ENCODE data around the gene VPS13A. TPM values are rescaled to one million over a fixed set of nuclear protein-coding genes. Genes with fewer than 3 reads are reported as not detected.
A peak's percentile ranks its signal among the peaks of the same experiment; 100 is the strongest.

The VPS13A gene
- total RNA-seq, 1 experiment from 2014 or later: 52.8 TPM

DNA sequence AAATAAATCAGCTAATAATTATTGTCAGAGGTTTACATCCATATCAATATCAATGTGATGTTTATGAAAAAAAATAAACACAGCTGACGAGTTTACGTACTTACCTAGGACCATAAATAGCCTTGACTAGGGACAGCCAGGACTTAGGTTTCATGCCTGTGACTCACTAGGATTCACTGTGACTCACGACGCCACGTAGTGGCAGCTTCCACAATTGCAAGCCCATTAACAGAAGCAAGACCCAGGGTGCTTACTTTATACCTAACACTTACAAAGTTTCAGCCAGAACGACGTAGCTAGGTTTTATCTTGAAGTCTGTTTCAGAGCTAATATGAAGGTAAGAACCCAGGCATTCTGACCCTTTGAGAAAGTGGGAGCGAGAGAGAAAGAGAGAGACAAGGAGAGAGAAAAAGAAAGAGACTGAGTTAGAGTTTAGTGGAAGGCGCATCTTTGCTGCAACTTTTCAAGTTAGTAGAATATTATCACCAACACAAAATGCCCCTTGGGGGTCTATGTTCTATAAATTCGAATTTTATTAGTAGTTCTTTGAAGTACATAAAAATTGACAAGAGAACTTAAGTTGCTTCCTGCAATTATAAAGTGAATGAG, 279.6 kb downstream of the VPS13A start (continued):
- no peak for TF ChIP-seq ELF1 (IDR thresholded peaks at IDR 0.05; ENCODE audit: borderline replicate concordance, low read depth)
- TF ChIP-seq SP1 (IDR thresholded peaks at IDR 0.05; ENCODE audit: low read depth): no peak
- TF ChIP-seq ZNF274 (IDR thresholded peaks at IDR 0.05; ENCODE audit: low read depth, low read length): no peak
- no peak for TF ChIP-seq POLR2A (IDR thresholded peaks at IDR 0.05; ENCODE audit: borderline replicate concordance, extremely low read depth, insufficient read depth, insufficient read length)

GRCh38 chr9:77457916-77458592, 280.7 kb downstream of the VPS13A start:
- ChIA-PET POLR2A (no interaction called here), RAD21 (ENCODE audit: low non-redundant PET in 1 of 2, low total read pairs in 2 of 2, uncharacterized antibody in 2 of 2, unreplicated experiment in 2 of 2) (no interaction called here), CTCF (interaction anchor here (1.0 to 3.5 kb wide), 11 partner anchors 8 to 294 kb away, joined by 3 to 25 read pairs (median 6); no protein-coding TSS in a partner anchor)
- ATAC-seq (peak; percentile 87), DNase-seq (ENCODE audit: low read depth, low spot score) (peak; percentile 65)
- H3K27ac ChIP-seq (ENCODE audit: low read depth, low read length): no peak overlapping the region
- intact Hi-C loops (cut with micrococcal nuclease): loop anchor here (1.0 to 10.0 kb wide), 3 partner anchors 30 to 577 kb away; partner anchors contain the start of genes GNA14 and GNAQ
- peak overlapping the region; percentile 26; the same call in 1 of the 2 replicates for H3K4me2 ChIP-seq (ENCODE audit: low read length)
- no peaks in the 10 kb centered on the region for H3K9me2 ChIP-seq (ENCODE audit: insufficient read depth)
- no peak overlapping the region for H3K4me3 ChIP-seq (replicated peaks in 1 of 2; ENCODE audit: low read depth in 1 of 2, low read length in 2 of 2)
- TF ChIP-seq ZNF274 (IDR thresholded peaks at IDR 0.05; ENCODE audit: low read depth, low read length): no peak
- TF ChIP-seq YY1 (IDR thresholded peaks at IDR 0.05; ENCODE audit: extremely low read depth, insufficient replicate concordance, low read depth, low read length): peak; percentile 68
- peak; percentile 70 to 88 (median 87); a peak in 5 of 6 replicates for TF ChIP-seq CTCF (IDR thresholded peaks at IDR 0.05 in 2 of 3, conservative IDR thresholded peaks at IDR 0.05 in 1 of 3; ENCODE audit: borderline replicate concordance in 1 of 3, insufficient read depth in 1 of 3, low read depth in 2 of 3, low read length in 2 of 3)
- peak; percentile 51; the same call in 1 of the 2 replicates for TF ChIP-seq RAD21 (IDR thresholded peaks at IDR 0.05; ENCODE audit: low read depth)
- TF ChIP-seq EZH2phosphoT487 (IDR thresholded peaks at IDR 0.05; ENCODE audit: borderline replicate concordance): no peak
- TF ChIP-seq CEBPB (IDR thresholded peaks at IDR 0.05; ENCODE audit: low read depth): no peak
- no TSS peak for BruUV-seq (replicated peaks)
- no peaks in the 10 kb centered on the region for H3K27me3 ChIP-seq (ENCODE audit: insufficient read depth, low read length)
- H3K9me3 ChIP-seq (ENCODE audit: control insufficient read depth in 1 of 2, insufficient read depth in 1 of 2, low read depth in 1 of 2, low read length in 2 of 2): no peaks in the 10 kb centered on the region
- H3K36me3 ChIP-seq (ENCODE audit: control insufficient read depth in 1 of 2, insufficient read depth in 2 of 2, low read length in 2 of 2): no peaks in the 10 kb centered on the region
- peak overlapping the region; percentile 88 for H2AFZ ChIP-seq (ENCODE audit: low read depth, low read length, poor library complexity, severe bottlenecking)
- no peaks in the 10 kb centered on the region for H3K79me2 ChIP-seq (ENCODE audit: insufficient read depth, low read length)
- no peak overlapping the region for H3K9ac ChIP-seq (ENCODE audit: low read length)
- peaks cover 0 to 10% of the 10 kb centered on the region in 2 experiments; a peak in 2 of 4 replicates for H3K4me1 ChIP-seq (ENCODE audit: control insufficient read depth in 1 of 2, insufficient read depth in 2 of 2, low read length in 2 of 2)
- no peaks in the 10 kb centered on the region for H4K20me1 ChIP-seq (ENCODE audit: insufficient read depth)

Data from HCT116 (cell line).